ENCODE data around the gene CNTN5.
"Not testable (repeated sequence)": the region's sequence is repeated elsewhere in the genome, so short reads cannot be mapped to it uniquely, and the experiment has no call there.

The CNTN5 gene

DNA sequence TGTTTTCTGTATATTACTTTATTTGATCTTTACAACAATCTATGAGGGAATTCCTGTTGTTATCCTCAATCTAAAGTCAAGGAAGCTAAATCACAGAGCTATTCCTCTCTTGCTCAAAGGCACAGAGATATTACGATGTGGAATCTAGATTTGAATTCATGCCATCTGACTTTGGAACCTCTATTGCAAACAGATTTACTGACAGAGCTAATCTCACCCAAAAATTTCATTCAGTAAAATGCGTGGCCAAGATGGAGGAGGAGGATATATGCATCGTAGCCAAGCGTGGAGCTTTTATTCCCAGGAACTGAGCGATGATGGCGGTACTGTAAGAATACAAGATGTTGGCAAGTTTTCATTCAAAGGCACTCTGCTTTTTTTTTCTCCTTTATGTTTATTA, 791.8 kb downstream of the CNTN5 start:
- DNase-seq = no peak

GRCh38 chr11:99814021-99814420, 793.3 kb downstream of the CNTN5 start:
- DNase-seq = no peak

- DNase-seq = no peak
These were observed 794.0 kb downstream of the CNTN5 start for GRCh38 chr11:99814738-99815137.

DNA sequence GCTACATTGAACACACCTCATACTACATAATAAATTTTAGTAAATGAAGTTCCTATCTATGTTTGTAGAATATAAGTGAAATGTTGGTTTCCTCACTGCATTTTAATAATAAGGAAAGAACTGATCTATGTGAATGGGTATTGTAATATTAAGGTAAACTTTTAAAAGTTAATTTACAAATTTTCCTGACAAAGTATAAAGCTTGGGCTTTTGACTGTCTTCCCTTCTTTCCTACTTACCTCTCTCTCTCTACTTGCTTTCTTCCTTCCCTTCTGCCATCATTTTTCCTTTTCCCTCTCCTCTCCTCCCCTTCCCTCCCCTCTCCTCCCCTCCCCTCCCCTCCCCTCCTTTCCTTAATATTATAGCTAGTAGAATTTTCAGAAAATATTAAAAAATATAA, 798.2 kb downstream of the CNTN5 start:
- DNase-seq = no peak

DNA sequence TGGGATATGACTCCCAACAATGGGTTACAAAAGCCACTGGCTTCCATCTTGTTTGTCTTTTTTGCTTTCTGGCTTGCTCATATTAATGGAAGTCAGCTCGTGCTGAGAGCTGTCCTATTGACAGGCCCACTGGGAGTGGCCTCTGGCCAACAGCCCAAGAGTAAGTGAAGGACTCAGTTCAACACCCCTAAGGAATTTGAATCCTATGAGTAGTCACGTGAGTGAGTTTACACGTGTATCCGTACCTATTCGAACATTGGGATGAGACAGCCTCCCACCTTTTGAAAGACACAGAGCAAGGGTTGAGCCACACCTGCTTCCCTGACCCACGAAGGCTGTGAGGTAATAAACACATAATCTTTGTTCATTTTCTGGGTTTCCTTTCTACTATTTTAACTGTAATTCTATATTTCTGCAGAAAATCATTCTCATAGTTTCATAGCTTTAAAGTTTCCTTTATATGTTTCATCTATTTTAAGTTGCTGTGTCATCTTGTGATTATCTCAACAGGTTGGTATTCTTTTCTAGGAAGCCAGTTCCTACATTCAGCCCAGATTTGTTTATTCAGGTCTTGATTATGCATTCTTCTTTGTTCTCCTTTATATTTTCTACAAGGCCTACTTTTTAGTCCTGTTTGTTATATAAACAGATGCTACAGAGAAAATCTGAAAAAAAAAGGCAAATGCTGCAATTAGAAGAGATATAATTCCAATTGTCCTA, 802.3 kb downstream of the CNTN5 start:
- no peak for DNase-seq

DNA sequence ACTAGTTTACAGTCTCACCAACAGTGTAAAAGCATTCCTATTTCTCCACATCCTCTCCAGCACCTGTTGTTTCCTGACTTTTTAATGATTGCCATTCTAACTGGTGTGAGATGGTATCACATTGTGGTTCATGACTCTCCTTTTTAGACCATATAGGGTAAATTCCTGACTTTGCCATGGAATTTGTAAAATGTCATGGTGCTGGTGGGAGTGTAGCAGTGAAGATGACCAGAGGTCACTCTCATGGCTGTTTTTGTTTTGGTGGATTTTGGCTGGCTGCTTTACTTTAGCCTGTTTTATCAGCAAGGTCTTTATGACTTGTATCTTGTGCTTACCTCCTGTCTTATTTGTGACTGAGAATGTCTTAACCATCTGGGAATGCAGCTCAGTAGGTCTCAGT, 816.0 kb downstream of the CNTN5 start:
- not testable (repeated sequence) for DNase-seq

DNA sequence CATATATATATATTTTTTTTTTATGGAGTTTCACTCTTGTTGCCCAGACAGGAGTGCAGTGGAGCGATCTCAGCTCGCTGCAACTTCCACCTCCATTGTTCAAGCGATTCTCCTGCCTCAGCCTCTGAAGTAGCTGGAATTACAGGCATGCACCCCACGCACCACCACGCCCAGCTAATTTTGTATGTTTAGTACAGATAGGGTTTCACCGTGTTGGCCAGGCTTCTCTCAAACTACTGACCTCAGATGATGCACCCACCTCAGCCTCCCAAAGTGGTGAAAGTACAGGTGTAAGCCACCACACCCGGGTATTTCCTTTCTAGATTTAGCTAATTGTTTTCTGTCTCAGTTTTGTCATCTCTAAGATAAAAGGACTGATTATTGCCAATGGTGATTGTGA, 821.1 kb downstream of the CNTN5 start:
- no peak for DNase-seq

GRCh38 chr11:99865951-99866350, 845.2 kb downstream of the CNTN5 start:
- DNase-seq = no peak

- no peak for DNase-seq
These were observed 860.9 kb downstream of the CNTN5 start for GRCh38 chr11:99881610-99882009.

- DNase-seq = no peak
These were observed 864.0 kb downstream of the CNTN5 start for GRCh38 chr11:99884750-99885149.

DNA sequence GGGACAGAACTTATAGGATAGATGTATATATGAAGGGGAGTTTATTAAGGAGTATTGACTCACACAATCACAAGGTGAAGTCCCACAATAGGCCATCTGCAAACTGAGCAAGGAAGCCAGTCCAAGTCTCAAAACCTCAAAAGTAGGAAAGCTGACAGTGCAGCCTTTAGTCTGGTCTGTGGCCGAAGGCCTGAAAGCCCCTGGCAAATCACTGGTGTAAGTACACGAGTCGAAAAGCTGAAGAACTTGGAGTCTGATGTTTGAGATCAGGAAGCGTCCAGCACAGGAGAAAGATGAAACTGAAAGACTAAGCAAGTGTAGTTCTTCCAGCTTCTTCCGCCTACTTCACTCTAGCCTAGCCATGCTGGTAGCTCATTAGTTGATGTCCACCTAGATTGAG, 866.7 kb downstream of the CNTN5 start:
- DNase-seq = no peak

DNA sequence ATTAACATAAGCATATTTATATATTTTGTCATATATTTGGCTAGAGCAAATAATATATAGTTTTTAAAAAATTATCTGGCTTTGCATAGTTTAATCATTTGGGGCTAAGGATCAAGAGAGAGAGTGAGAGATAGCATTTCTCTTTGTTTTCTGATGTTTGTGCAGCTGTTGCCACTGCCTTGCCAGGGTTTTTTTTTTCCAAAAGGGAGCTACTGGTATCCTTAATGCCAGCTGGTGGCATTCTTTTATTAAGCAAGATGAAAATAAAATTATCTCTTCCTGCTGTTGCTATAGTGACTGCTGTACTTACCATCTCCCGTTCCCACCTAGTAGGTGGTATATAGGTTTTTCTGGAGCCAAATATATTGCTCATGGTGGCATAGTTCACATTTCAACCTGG, 873.1 kb downstream of the CNTN5 start:
- no peak for DNase-seq

- no peak for DNase-seq
These were observed 880.4 kb downstream of the CNTN5 start for GRCh38 chr11:99901175-99901574.

DNA sequence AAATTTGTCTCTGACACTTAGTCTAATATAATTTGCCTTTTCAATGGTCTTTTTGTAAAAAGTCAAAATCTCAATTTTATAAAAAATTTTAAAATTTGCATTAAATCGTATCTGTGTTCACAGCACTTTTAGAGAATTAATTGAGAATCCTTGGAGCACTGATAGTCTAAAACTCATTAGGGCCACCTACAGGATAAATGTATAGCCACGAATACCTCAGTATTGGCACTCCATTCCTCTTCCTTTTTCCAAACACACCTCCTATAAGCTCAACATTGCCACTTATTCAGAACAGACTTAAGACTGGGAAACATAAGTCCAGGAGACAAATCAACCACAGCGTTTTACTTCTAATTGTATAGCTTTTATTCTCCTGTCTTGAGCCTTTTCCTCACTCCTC, 890.4 kb downstream of the CNTN5 start:
- DNase-seq = no peak

GRCh38 chr11:99916078-99916477, 895.3 kb downstream of the CNTN5 start:
- no peak for DNase-seq

GRCh38 chr11:99918761-99919160, 898.0 kb downstream of the CNTN5 start:
- no peak for DNase-seq

- DNase-seq = no peak
These were observed 900.2 kb downstream of the CNTN5 start for GRCh38 chr11:99920956-99921355.

DNA sequence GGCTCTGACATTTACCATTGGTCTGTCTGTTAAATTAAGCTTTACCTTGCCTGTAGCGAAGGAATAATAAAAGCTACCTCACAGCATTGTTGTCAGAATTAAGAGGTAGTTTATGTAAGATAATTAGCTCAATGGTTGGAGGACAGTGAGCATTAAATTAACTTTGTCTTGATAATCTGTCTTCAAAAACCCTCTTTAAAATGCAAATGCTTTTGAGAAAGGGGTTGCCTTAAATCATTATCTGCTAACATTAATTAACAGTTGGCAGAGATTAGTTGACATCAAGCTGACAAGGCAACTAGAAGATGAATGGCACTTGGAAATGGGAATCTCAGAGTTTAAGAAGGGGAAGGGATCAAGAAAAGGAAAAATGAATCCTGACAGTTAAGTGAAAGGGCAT, 905.2 kb downstream of the CNTN5 start:
- DNase-seq = no peak

- DNase-seq = no peak
These were observed 911.9 kb downstream of the CNTN5 start for GRCh38 chr11:99932684-99933083.

DNA sequence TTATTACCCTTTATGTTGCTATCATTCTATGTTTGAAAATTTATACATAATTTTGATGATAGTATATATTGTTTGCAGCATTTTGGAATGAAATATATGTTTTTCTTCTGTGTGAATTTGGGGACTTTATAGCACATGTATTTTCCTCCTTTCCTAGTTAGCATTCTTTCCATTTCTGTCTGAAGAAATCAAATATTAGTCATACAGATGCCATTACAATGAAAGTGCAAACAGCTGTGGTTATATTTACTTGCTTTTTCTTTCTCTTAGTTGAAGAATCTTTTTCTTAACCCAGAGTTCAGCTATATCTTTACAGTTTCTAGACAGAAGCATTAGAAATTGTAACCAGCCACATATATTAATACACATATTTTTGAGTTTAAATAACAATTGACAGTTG, 913.3 kb downstream of the CNTN5 start:
- no peak for DNase-seq

- no peak for DNase-seq
These were observed 916.6 kb downstream of the CNTN5 start for GRCh38 chr11:99937330-99937729.

- no peak for DNase-seq
These were observed 932.1 kb downstream of the CNTN5 start for GRCh38 chr11:99952816-99953215.

DNA sequence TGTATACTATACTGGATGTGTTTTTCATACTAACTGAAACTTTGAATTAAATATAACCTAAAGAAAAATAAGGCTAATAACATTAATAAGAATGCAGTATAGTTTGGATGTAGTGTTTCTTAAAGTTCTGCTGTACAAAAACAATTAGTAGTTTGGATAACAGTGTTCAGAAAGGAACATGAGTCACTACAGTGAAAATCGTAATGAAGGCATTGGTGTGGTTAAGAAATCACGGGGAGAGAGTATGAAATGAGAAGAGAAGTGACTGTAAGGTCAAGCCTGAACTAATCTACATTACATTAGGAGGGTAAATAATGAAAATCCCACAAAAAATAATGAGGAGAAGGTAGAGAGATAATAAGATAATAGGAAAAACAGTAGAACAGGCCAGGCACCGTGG, 939.8 kb downstream of the CNTN5 start:
- DNase-seq = no peak

DNA sequence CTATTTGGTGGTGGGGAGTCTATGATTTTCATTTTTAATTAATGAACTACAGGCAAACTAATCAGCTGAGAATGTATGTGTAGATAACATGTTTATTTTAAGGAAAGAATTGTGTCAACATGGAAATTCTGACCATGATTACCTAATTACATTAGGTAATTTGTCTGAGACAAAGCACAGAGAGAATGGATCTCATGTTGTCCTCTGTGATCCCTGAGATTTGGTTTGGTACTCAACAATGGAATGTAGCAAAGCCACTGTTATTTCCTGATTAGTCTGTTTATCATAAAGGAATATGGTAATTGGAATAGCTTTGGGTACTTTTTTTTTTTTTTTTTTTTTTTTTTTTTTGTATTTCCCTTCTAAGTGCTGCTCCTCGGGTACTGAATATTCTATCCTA, 947.6 kb downstream of the CNTN5 start:
- no peak for DNase-seq

- no peak for DNase-seq
These were observed 953.2 kb downstream of the CNTN5 start for GRCh38 chr11:99973993-99974392.

DNA sequence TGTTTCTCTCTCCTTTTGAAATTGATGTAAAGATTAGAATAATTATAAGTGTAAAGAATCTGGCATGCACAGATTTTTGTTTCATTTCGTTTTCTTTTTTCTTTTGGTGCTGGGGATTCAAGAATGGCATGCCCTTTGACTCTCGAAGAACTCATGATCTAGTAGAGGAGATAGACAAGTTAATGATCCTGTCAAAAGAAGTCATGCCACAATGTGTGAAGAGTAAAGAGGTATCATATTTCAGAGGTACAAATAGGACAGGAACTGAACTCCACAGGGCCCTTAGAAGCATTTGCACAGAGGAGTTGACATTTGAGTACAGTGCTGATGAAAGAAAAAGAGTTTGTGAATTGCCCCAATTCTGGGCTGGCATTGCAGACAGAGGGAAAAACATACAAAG, 958.3 kb downstream of the CNTN5 start:
- DNase-seq = no peak

All from DMS 273 treated with DMSO at 0.1 percent for 48 hours (cell line).